H1 (cell line): ENCODE results near the gene EID1. TPM values are rescaled to one million over a fixed set of nuclear protein-coding genes. Genes with fewer than 3 reads are reported as not detected.

Experiments used
- CTCF ChIA-PET: fragments of 300-600 bp; sonication (Branson Sonifier 250); formaldehyde crosslinking; loops from one replicate; lab custom pipeline; 2021; ENCODE audit not compliant: partially characterized antibody; lab: Charles Lee
- POLR2A ChIA-PET: fragments of 300-600 bp; sonication (Branson Sonifier 250); formaldehyde crosslinking; loops from one replicate; lab custom pipeline; 2021; ENCODE audit warnings: inconsistent platforms; ENCODE audit not compliant: partially characterized antibody; lab: Charles Lee
- DNase-seq, 2 experiments: peaks; one replicate each; pipeline versions ENCODE4 v3.0.0 to v3.0.0-alpha.2; 2010 to 2022; ENCODE audit warnings: low spot score in 2 of 2, low read depth in 1 of 2, mixed read lengths in 1 of 2
- FAIRE-seq: peaks from 2 replicates; lab custom pipeline; 2011; peaks lifted over from hg19 to GRCh38; lab: Jason Lieb, UNC
- H2AFZ ChIP-seq: 2 replicates; pipeline ENCODE4 v1.8.1; 2012; ENCODE audit warnings: low read length, inconsistent platforms
- H2AK5ac ChIP-seq: 2 replicates; pipeline ENCODE4 v1.6.1; 2013; ENCODE audit warnings: low read depth, low read length
- H2BK120ac ChIP-seq: replicated peaks from 2 replicates; pipeline ENCODE3; 2013; ENCODE audit warnings: low read depth, low read length, inconsistent platforms
- H2BK12ac ChIP-seq: 2 replicates; pipeline ENCODE4 v1.6.1; 2013; ENCODE audit warnings: low read depth, low read length
- H2BK15ac ChIP-seq: 2 replicates; pipeline ENCODE4 v1.6.1; 2013; ENCODE audit warnings: low read length
- H2BK20ac ChIP-seq: 2 replicates; pipeline ENCODE4 v1.6.1; 2013; ENCODE audit warnings: low read length
- H2BK5ac ChIP-seq: 2 replicates; pipeline ENCODE4 v1.6.1; 2013; ENCODE audit warnings: low read depth, low read length
- H3K14ac ChIP-seq: 2 replicates; pipeline ENCODE4 v1.6.1; 2013; ENCODE audit warnings: inconsistent platforms; ENCODE audit not compliant: insufficient read length
- H3K18ac ChIP-seq: 2 replicates; pipeline ENCODE4 v1.6.1; 2013; ENCODE audit warnings: low read length; ENCODE audit errors: extremely low read depth
- H3K23ac ChIP-seq: 2 replicates; pipeline ENCODE4 v1.6.1; 2013; ENCODE audit warnings: inconsistent platforms; ENCODE audit not compliant: insufficient read length
- H3K23me2 ChIP-seq: 2 replicates; pipeline ENCODE4 v1.6.1; 2013; ENCODE audit warnings: low read depth, low read length
- H3K27ac ChIP-seq: 2 replicates; pipeline ENCODE4 v1.6.1; 2011; ENCODE audit warnings: low read depth, low read length, inconsistent platforms
- H3K27me3 ChIP-seq, 4 experiments: replicated peaks in 1 of 4; 1 replicate in 1 of 4; 2 replicates in 3 of 4; pipeline versions ENCODE4 v1.6.1 to v1.8.1; 2011 to 2013; ENCODE audit warnings: low read length in 3 of 4, mild to moderate bottlenecking in 3 of 4, inconsistent platforms in 2 of 4, mixed read lengths in 2 of 4, moderate library complexity in 1 of 4; ENCODE audit not compliant: control insufficient read depth in 3 of 4, insufficient read depth in 3 of 4; ENCODE audit errors: extremely low read depth in 1 of 4
- H3K36me3 ChIP-seq, 4 experiments: 2 replicates each; pipeline versions ENCODE4 v1.6.1 to v1.8.1; 2011 to 2013; ENCODE audit warnings: mild to moderate bottlenecking in 4 of 4, low read length in 3 of 4, moderate library complexity in 2 of 4, control low read depth in 1 of 4, inconsistent platforms in 1 of 4; ENCODE audit not compliant: insufficient read depth in 4 of 4, control insufficient read depth in 2 of 4
- H3K4ac ChIP-seq: replicated peaks from 2 replicates; pipeline ENCODE3; 2013; ENCODE audit warnings: low read length, low read depth, mixed read lengths, inconsistent platforms; ENCODE audit not compliant: insufficient read length
- H3K4me1 ChIP-seq, 4 experiments: replicated peaks in 1 of 4; 1 replicate in 1 of 4; 2 replicates in 3 of 4; pipeline versions ENCODE4 v1.6.1 to v1.8.1; 2011 to 2013; ENCODE audit warnings: low read length in 3 of 4, inconsistent platforms in 2 of 4, mixed read lengths in 1 of 4; ENCODE audit not compliant: insufficient read depth in 4 of 4, control insufficient read depth in 3 of 4
- H3K4me2 ChIP-seq, 2 experiments: 2 replicates each; pipeline versions ENCODE4 v1.6.1 to v1.8.1; 2011 to 2013; ENCODE audit warnings: low read depth in 2 of 2, low read length in 2 of 2, control low read depth in 1 of 2, inconsistent platforms in 1 of 2, mild to moderate bottlenecking in 1 of 2; ENCODE audit not compliant: insufficient read depth in 1 of 2
- H3K4me3 ChIP-seq, 4 experiments: fragments of 200-600, 300-600 bp in 1 of 4; sonication (generic), shearing (Covaris generic), sonication (Bioruptor Twin) in 1 of 4; 2 replicates each; pipeline versions ENCODE4 v1.5.1 to v1.8.1; 2011 to 2016; ENCODE audit warnings: low read length in 4 of 4, low read depth in 3 of 4, control low read depth in 2 of 4, inconsistent platforms in 2 of 4, mild to moderate bottlenecking in 2 of 4, mixed read lengths in 1 of 4, moderate library complexity in 1 of 4; ENCODE audit not compliant: insufficient read depth in 2 of 4; ENCODE audit errors: extremely low read depth in 1 of 4
- H3K56ac ChIP-seq: replicated peaks from 2 replicates; pipeline ENCODE3; 2013; ENCODE audit warnings: low read depth, mild to moderate bottlenecking, mixed read lengths, low read length, inconsistent platforms; ENCODE audit not compliant: insufficient read length
- H3K79me1 ChIP-seq: 2 replicates; pipeline ENCODE4 v1.6.1; 2013; ENCODE audit warnings: low read depth, low read length, control low read depth
- H3K79me2 ChIP-seq, 2 experiments: 2 replicates each; pipeline versions ENCODE4 v1.6.1 to v1.8.1; 2012 to 2013; ENCODE audit warnings: low read length in 2 of 2, mild to moderate bottlenecking in 2 of 2, inconsistent platforms in 1 of 2; ENCODE audit not compliant: insufficient read depth in 2 of 2, control insufficient read depth in 1 of 2
- H3K9ac ChIP-seq, 4 experiments: replicated peaks in 1 of 4; 1 replicate in 1 of 4; 2 replicates in 3 of 4; pipeline versions ENCODE4 v1.6.1 to v1.8.1; 2011 to 2013; ENCODE audit warnings: low read depth in 3 of 4, low read length in 3 of 4, control low read depth in 2 of 4, mild to moderate bottlenecking in 2 of 4, moderate library complexity in 2 of 4, inconsistent platforms in 1 of 4; ENCODE audit errors: extremely low read depth in 1 of 4
- H3K9me3 ChIP-seq, 2 experiments: 2 replicates each; pipeline versions ENCODE4 v1.6.1 to v1.8.1; 2012 to 2013; ENCODE audit warnings: mild to moderate bottlenecking in 2 of 2, moderate library complexity in 2 of 2, control low read depth in 1 of 2, inconsistent platforms in 1 of 2, low read depth in 1 of 2, low read length in 1 of 2, mixed read lengths in 1 of 2; ENCODE audit not compliant: insufficient read depth in 2 of 2
- H4K20me1 ChIP-seq, 2 experiments: replicated peaks in 1 of 2; 2 replicates each; pipeline versions ENCODE3 to v1.8.1; 2011 to 2013; ENCODE audit warnings: inconsistent platforms in 2 of 2, low read length in 2 of 2, mild to moderate bottlenecking in 1 of 2; ENCODE audit not compliant: insufficient read depth in 2 of 2, control insufficient read depth in 1 of 2
- H4K5ac ChIP-seq: 2 replicates; pipeline ENCODE4 v1.6.1; 2013; ENCODE audit warnings: low read length, low read depth, mixed read lengths, inconsistent platforms; ENCODE audit not compliant: insufficient read length
- H4K8ac ChIP-seq: 2 replicates; pipeline ENCODE4 v1.8.0; 2013; ENCODE audit warnings: mild to moderate bottlenecking, moderate library complexity, low read length, inconsistent platforms; ENCODE audit not compliant: insufficient read depth; ENCODE audit errors: extremely low read depth
- H4K91ac ChIP-seq: replicated peaks from 2 replicates; pipeline ENCODE3; 2013; ENCODE audit warnings: low read length, mixed read lengths, inconsistent platforms; ENCODE audit not compliant: insufficient read length
- CBX5 ChIP-seq: fragments of 300-800, 300-1000 bp; sonication (generic); IDR thresholded peaks from 2 replicates; pipeline ENCODE4 v1.7.1; 2016; ENCODE audit warnings: antibody characterized with exemption, low read length, low read depth
- CEBPB ChIP-seq: IDR thresholded peaks from 2 replicates; pipeline ENCODE4 v1.6.1; 2012; ENCODE audit warnings: low read depth, low read length
- GABPA ChIP-seq: IDR thresholded peaks from 2 replicates; pipeline ENCODE4 v1.6.1; 2011; ENCODE audit warnings: mild to moderate bottlenecking, low read length, moderate library complexity, borderline replicate concordance; ENCODE audit not compliant: insufficient read depth
- HDAC2 ChIP-seq, 2 experiments: fragments of 300-600 bp in 1 of 2; sonication (generic) in 1 of 2; IDR thresholded peaks; 2 replicates each; pipeline ENCODE4 v1.6.1; 2011 to 2012; ENCODE audit warnings: low read depth in 2 of 2, low read length in 2 of 2, mild to moderate bottlenecking in 2 of 2, moderate library complexity in 2 of 2, borderline replicate concordance in 1 of 2, inconsistent platforms in 1 of 2
- JUN ChIP-seq: IDR thresholded peaks from 2 replicates; pipeline ENCODE4 v1.6.1; 2011; ENCODE audit warnings: low read depth, mild to moderate bottlenecking, improper control_type of control experiment, low read length
- NANOG ChIP-seq: IDR thresholded peaks from 2 replicates; pipeline ENCODE4 v1.6.1; 2011; ENCODE audit warnings: low read length, low read depth, mild to moderate bottlenecking, inconsistent platforms; ENCODE audit not compliant: insufficient read depth, poor library complexity, severe bottlenecking
- RNF2 ChIP-seq: fragments of 200-900, 300-1000 bp; sonication (generic); IDR thresholded peaks from 2 replicates; pipeline ENCODE4 v1.7.1; 2016; ENCODE audit warnings: borderline replicate concordance, low read depth, mild to moderate bottlenecking, antibody characterized with exemption, low read length; ENCODE audit not compliant: poor library complexity, severe bottlenecking; ENCODE audit errors: missing control alignments
- SAP30 ChIP-seq: fragments of 300-600 bp; sonication (generic); IDR thresholded peaks from 2 replicates; pipeline ENCODE4 v1.7.1; 2012; ENCODE audit warnings: low read length, moderate library complexity, mild to moderate bottlenecking, inconsistent platforms; ENCODE audit not compliant: insufficient read depth, insufficient replicate concordance
- SP4 ChIP-seq: IDR thresholded peaks from 2 replicates; pipeline ENCODE4 v1.6.1; 2012; ENCODE audit warnings: low read length, inconsistent platforms
- SUZ12 ChIP-seq: fragments of 200-600 bp; sonication (generic); IDR thresholded peaks from 2 replicates; pipeline ENCODE4 v1.6.1; 2012; ENCODE audit warnings: mild to moderate bottlenecking, inconsistent platforms, low read length, moderate library complexity, mixed read lengths
- TBP ChIP-seq: IDR thresholded peaks from 2 replicates; pipeline ENCODE4 v1.6.1; 2011; ENCODE audit warnings: low read depth, low read length, improper control_type of control experiment
- YY1 ChIP-seq: IDR thresholded peaks from 2 replicates; pipeline ENCODE4 v1.6.1; 2011; ENCODE audit warnings: low read depth, mild to moderate bottlenecking, low read length
- WGBS, 2 experiments: shearing (Covaris generic) in 1 of 2; methylation state at CpG; one replicate each; pipeline versions ENCODE4 v1.1.6 to v1.1.7; 2013 to 2015; ENCODE audit warnings: low lambda C conversion rate in 2 of 2, mixed read lengths in 2 of 2, inconsistent platforms in 1 of 2, low coverage in 1 of 2, missing lambda C conversion rate in 1 of 2; ENCODE audit not compliant: insufficient replicate concordance in 2 of 2, insufficient coverage in 1 of 2, insufficient read length in 1 of 2; ENCODE audit errors: extremely low coverage in 1 of 2, missing lambda C conversion rate in 1 of 2; 5-methylcytosine and 5-hydroxymethylcytosine counted together
- polyA plus RNA-seq, 7 experiments: library from polyadenylated mRNA; depleted of rRNA in 3 of 7; stranded (reverse) in 5 of 7; unstranded in 2 of 7; fragments of >200 nt in 5 of 7; fragments of 200-250 nt in 2 of 7; gene quantifications; 1 replicate in 5 of 7; 2 replicates in 1 of 7; 4 replicates in 1 of 7; pipeline versions ENCODE4 v1.2.1 to v1.2.3, GENCODE V29; 2011 to 2013; ENCODE audit warnings: missing spikeins in 2 of 7, mixed read lengths in 2 of 7
- total RNA-seq: library from RNA; stranded (reverse); fragmentation: NEBNext Ultra II Directional; extraction: Animal tissue kit (Norgen Biotek cat#: 25700); gene quantifications from 2 replicates; pipeline ENCODE4 v1.2.1, GENCODE V29; 2021

Gene EID1
- total and polyA plus RNA-seq, 2 of the 8 experiments (the other 6 are each of a cell fraction or from before 2014, with no cell fraction given): 101 to 110 TPM

DNA sequence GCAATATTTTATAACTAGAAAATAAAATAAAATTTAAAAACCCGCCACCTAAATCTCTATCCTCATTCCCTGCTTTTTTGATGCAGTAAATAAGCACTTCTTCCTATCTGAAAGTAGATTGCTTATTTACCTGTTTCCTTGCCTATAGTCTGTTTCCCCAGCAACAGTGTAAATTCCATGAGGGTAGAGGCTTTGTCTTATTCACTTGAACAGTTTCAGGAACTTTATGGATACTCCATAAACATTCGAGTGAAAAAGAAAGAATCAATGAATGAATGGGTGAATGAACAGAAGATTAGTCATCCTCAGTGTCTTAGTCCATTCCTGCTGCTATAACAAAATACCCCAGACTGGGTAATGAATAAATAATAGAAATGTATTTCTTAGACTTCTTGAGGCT is 44.1 kb downstream of the EID1 start:
- POLR2A ChIA-PET: no interaction called here
- no peak overlapping the region for H2AFZ ChIP-seq
- WGBS, 2 experiments: 96% methylated on average over 2 of the region's 2 CpGs; no CpG with 5 or more reads in 1 of the 2 experiments

More for the DNA sequence above, 44.1 kb downstream of the EID1 start:
- no peak for FAIRE-seq
- no peak overlapping the region for H3K4me2 ChIP-seq
- H3K27me3 ChIP-seq: no peaks in the 10 kb centered on the region
- H3K56ac ChIP-seq: no peak overlapping the region
- DNase-seq: no peak
- H4K5ac ChIP-seq: no peak overlapping the region
- H2BK120ac ChIP-seq: no peak overlapping the region
- H3K9me3 ChIP-seq: no peaks in the 10 kb centered on the region
- no peak overlapping the region for H3K27ac ChIP-seq
- H2AK5ac ChIP-seq: no peak overlapping the region
- H3K4me3 ChIP-seq: no peak overlapping the region
- no peaks in the 10 kb centered on the region for H3K4me1 ChIP-seq
- CTCF ChIA-PET: no interaction called here
- no peak overlapping the region for H3K18ac ChIP-seq
- H3K14ac ChIP-seq: no peak overlapping the region
- H3K79me1 ChIP-seq: no peaks in the 10 kb centered on the region
- no peak overlapping the region for H3K23ac ChIP-seq
- no peaks in the 10 kb centered on the region for H3K23me2 ChIP-seq
- H2BK12ac ChIP-seq: no peak overlapping the region
- no peak overlapping the region for H4K8ac ChIP-seq
- TF ChIP-seq CBX5: no peak
- no peak for TF ChIP-seq SP4
- TF ChIP-seq GABPA: no peak
- TF ChIP-seq YY1: no peak
- TF ChIP-seq CEBPB: no peak
- TF ChIP-seq HDAC2 (IDR thresholded peaks at IDR 0.05; ENCODE audit: borderline replicate concordance in 1 of 2, low read depth in 2 of 2, low read length in 2 of 2): no peak
- TF ChIP-seq RNF2: no peak
- no peak for TF ChIP-seq SUZ12
- TF ChIP-seq JUN: no peak
- no peak for TF ChIP-seq SAP30
- no peak for TF ChIP-seq TBP
- no peak for TF ChIP-seq NANOG
- no peaks in the 10 kb centered on the region for H3K36me3 ChIP-seq
- no peak overlapping the region for H3K4ac ChIP-seq
- no peaks in the 10 kb centered on the region for H3K79me2 ChIP-seq
- H2BK20ac ChIP-seq: no peak overlapping the region
- no peak overlapping the region for H3K9ac ChIP-seq
- H4K91ac ChIP-seq: no peak overlapping the region
- no peak overlapping the region for H2BK15ac ChIP-seq
- no peak overlapping the region for H2BK5ac ChIP-seq
- no peaks in the 10 kb centered on the region for H4K20me1 ChIP-seq
